Upper lobe of left lung (tissue), 6 donors: Measurements from ENCODE around the gene RPS23. TPM values are rescaled to one million over a fixed set of nuclear protein-coding genes. Genes with fewer than 3 reads are reported as not detected.

Experiments
- ATAC-seq, 2 donors: fragments of 200-7000 bp; cut with Tn5 transposase; one replicate each; pipeline ENCODE4 v1.9.1; 2022; ENCODE audit warnings: mild to moderate bottlenecking in 2 of 2, moderate library complexity in 2 of 2; ENCODE audit not compliant: low FRiP score in 2 of 2
- DNase-seq, 2 donors: peaks; one replicate each; pipeline ENCODE4 v3.0.0-alpha.2; 2019 to 2020
- H3K27ac ChIP-seq, 4 donors: fragments of 200-600 bp; sonication (generic); one replicate each; pipeline ENCODE4 v1.5.1; 2016 to 2019
- H3K27me3 ChIP-seq, 4 donors: fragments of 200-600 bp; sonication (generic); one replicate each; pipeline ENCODE4 v1.5.1; 2017 to 2019
- H3K36me3 ChIP-seq, 4 donors: fragments of 200-600 bp; sonication (generic); one replicate each; pipeline ENCODE4 v1.5.1; 2016 to 2019
- H3K4me1 ChIP-seq, 4 donors: fragments of 200-600 bp; sonication (generic); one replicate each; pipeline ENCODE4 v1.5.1; 2018 to 2019
- H3K4me3 ChIP-seq, 4 donors: fragments of 200-600 bp; sonication (generic); one replicate each; pipeline ENCODE4 v1.5.1; 2017 to 2019; ENCODE audit warnings: mild to moderate bottlenecking in 2 of 4, moderate library complexity in 1 of 4
- H3K9me3 ChIP-seq, 4 donors: fragments of 200-600 bp; sonication (generic); one replicate each; pipeline ENCODE4 v1.5.1; 2018 to 2019
- EP300 ChIP-seq, 4 donors: sonication (generic); formaldehyde crosslinking; IDR thresholded peaks; one replicate each; pipeline ENCODE4 v1.5.1; 2017; ENCODE audit warnings: antibody characterized with exemption in 4 of 4, control low read depth in 2 of 4
- POLR2A ChIP-seq, 4 donors: fragments of 450-650 bp; IDR thresholded peaks; one replicate each; pipeline ENCODE4 v1.5.1; 2016 to 2017; ENCODE audit warnings: antibody characterized with exemption in 4 of 4, mild to moderate bottlenecking in 2 of 4
- POLR2AphosphoS5 ChIP-seq, 2 donors: sonication (generic); formaldehyde crosslinking; IDR thresholded peaks; one replicate each; pipeline ENCODE4 v1.5.1; 2017; ENCODE audit warnings: antibody characterized with exemption in 2 of 2
- WGBS, 2 donors: methylation state at CpG; one replicate each; pipeline ENCODE4 v1.1.5; 2017 to 2018; 5-methylcytosine and 5-hydroxymethylcytosine counted together
- total RNA-seq, 6 donors: library from RNA; depleted of rRNA in 4 of 6; stranded (reverse); fragments of >200 nt in 4 of 6; gene quantifications; one replicate each; pipeline versions ENCODE4 v1.1.0 to v1.2.1, GENCODE V29; 2016 to 2021
- TF ChIP-seq, protein P1 (sequence below), 6 experiments: fragments of 450-650 bp in 4 of 6; fragments of 200-600 bp in 2 of 6; sonication (generic) in 2 of 6; IDR thresholded peaks; one replicate each; pipeline ENCODE4 v1.5.1; 2016 to 2019; ENCODE audit warnings: antibody characterized with exemption in 6 of 6
- donor health status: DM: no; HTN: no; CAD: no; lungs with moderate emphysema.
- donor health status: DM: no; HTN: yes; CAD: no; lungs with severe emphysema.

Gene RPS23
- total RNA-seq, 6 donors from 2014 or later = 1,173 to 2,208 (median 1,478) TPM

DNA sequence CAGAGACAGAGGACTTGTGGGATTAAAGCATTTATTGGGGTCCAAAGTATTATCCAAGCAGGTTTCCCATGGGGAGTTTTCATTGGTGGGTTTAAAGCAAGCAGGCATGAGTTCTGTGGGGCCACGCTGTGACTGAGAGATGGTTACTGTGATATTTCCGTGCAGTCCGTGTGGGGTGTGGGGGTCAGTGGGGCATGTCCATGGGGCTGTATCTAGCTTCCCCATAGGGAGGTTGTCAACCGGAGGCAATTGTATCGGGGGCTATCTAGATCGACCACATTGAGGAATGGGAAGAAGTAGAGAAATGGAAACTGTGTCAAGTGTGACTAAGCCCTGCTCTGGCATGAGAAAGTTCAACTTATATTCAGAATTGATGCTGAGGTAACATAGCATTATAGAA, 7.1 kb upstream of the RPS23 start:
- Histone ChIP-seq H3K27me3 (no peaks in the 10 kb centered on the region), H3K9me3 (no peaks in the 10 kb centered on the region), H3K27ac (no peak overlapping the region), H3K36me3 (no peaks in the 10 kb centered on the region), H3K4me3 (no peak overlapping the region), H3K4me1 (no peaks in the 10 kb centered on the region)
- TF ChIP-seq POLR2A (IDR thresholded peaks at IDR 0.05) (no peak), POLR2AphosphoS5 (IDR thresholded peaks at IDR 0.05) (no peak), EP300 (IDR thresholded peaks at IDR 0.05) (no peak)
- TF ChIP-seq, protein P1, sequence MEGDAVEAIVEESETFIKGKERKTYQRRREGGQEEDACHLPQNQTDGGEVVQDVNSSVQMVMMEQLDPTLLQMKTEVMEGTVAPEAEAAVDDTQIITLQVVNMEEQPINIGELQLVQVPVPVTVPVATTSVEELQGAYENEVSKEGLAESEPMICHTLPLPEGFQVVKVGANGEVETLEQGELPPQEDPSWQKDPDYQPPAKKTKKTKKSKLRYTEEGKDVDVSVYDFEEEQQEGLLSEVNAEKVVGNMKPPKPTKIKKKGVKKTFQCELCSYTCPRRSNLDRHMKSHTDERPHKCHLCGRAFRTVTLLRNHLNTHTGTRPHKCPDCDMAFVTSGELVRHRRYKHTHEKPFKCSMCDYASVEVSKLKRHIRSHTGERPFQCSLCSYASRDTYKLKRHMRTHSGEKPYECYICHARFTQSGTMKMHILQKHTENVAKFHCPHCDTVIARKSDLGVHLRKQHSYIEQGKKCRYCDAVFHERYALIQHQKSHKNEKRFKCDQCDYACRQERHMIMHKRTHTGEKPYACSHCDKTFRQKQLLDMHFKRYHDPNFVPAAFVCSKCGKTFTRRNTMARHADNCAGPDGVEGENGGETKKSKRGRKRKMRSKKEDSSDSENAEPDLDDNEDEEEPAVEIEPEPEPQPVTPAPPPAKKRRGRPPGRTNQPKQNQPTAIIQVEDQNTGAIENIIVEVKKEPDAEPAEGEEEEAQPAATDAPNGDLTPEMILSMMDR (IDR thresholded peaks at IDR 0.05) = no peak
- 94 to 97% methylated on average over 6 of the region's 6 CpGs for WGBS, 2 donors
- DNase-seq = no peak
- no peak for ATAC-seq

DNA sequence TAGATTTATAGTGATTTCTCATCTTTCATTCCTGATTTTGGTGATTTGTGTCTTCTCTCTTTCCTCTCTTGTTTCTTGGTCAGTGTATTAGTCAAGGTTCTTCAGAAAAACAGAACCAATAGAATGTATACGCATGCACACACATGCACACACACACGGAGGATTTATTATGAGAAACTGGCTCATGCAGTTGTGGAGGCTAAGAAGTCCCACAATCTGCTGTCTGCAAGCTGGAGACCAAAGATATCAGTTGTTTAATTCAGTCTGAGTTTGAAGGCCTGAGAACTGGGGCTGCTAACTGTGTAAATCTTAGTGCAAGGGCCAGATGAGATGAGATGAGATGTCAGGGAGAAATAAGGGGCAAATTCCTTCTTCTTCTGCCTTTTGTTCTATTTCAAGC, 5.7 kb upstream of the RPS23 start:
- no peak for ATAC-seq
- Histone ChIP-seq H3K27ac (no peak overlapping the region), H3K27me3 (no peaks in the 10 kb centered on the region), H3K36me3 (no peaks in the 10 kb centered on the region), H3K9me3 (no peaks in the 10 kb centered on the region), H3K4me3 (no peak overlapping the region), H3K4me1 (peaks cover 4 to 7% (median 4%) of the 10 kb centered on the region in 4 donors)
- TF ChIP-seq, protein P1 (IDR thresholded peaks at IDR 0.05) = no peak
- TF ChIP-seq EP300 (IDR thresholded peaks at IDR 0.05) (no peak), POLR2A (IDR thresholded peaks at IDR 0.05) (no peak), POLR2AphosphoS5 (IDR thresholded peaks at IDR 0.05) (no peak)
- 88 to 96% methylated on average over 2 of the region's 2 CpGs for WGBS, 2 donors
- no peak for DNase-seq

DNA sequence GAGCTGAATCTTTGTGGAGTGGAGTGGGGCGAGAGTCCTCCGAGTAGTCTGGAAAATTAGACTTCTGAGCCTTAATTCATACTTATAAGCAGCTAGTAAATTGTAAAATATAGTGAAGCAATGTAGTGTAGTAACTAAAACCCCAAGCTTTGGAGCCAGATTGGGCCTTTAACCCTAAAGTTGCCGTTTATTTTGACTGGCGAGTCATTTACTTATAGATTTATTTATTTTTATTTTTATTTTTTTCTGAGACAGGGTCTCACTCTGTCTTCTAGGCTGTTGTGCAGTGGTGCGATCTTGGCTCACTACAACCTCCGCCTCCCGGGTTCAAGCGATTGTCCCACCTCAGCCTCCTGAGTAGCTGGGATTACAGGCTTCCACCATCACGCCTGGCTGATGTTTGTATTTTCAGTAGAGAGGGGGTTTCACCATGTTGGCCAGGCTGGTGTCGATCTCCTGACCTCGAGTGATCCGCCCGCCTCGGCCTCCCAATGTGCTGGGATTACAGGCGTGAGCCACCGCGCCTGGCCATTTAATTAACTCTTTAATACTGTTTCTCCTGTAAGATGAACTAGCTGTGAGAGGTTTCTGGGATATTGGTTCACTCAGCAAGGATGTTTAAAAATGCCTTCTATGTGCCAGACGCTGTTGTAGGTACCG, 687 bp upstream of the RPS23 start:
- H3K4me1 ChIP-seq = peaks cover 12 to 23% (median 14%) of the 10 kb centered on the region in 4 donors
- ATAC-seq = no peak
- TF ChIP-seq POLR2A (IDR thresholded peaks at IDR 0.05) (peak in 1 of 4 donors; percentile 61), POLR2AphosphoS5 (IDR thresholded peaks at IDR 0.05) (no peak), EP300 (IDR thresholded peaks at IDR 0.05) (no peak)
- TF ChIP-seq, protein P1 (IDR thresholded peaks at IDR 0.05) = no peak
- H3K9me3 ChIP-seq = no peaks in the 10 kb centered on the region
- 35 to 69% methylated on average over 19 of the region's 19 CpGs for WGBS, 2 donors
- peak in 1 of 2 donors; percentile 34 for DNase-seq
- H3K36me3 ChIP-seq = peaks cover 15 to 30% (median 21%) of the 10 kb centered on the region in 4 donors
- H3K27me3 ChIP-seq = no peaks in the 10 kb centered on the region
- peak overlapping the region; percentile 65 to 94 (median 76) for H3K4me3 ChIP-seq
- peak overlapping the region; percentile 84 to 87 (median 86) for H3K27ac ChIP-seq

DNA sequence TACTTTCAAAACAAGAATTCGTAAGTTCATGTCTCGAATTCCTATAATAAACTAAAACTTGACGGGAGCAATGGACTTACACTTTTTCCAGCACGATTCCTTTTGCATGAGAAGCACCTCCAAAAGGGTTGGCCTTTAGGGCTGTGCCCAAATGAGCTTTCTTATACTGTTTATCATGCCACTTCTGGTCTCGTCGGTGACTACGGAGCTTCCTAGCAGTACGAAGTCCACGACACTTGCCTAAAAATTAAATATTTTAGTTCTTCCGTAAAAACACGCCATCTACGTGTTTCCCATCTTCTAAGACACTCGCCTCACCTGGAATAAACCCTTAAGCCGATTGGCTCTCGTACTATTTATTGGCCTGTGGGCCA, 554 bp downstream of the RPS23 start:
- H3K27ac ChIP-seq = peak overlapping the region; percentile 84 to 87 (median 86)
- H3K27me3 ChIP-seq = no peaks in the 10 kb centered on the region
- H3K4me3 ChIP-seq = peak overlapping the region; percentile 65 to 94 (median 76)
- ATAC-seq (peak in 1 of 2 donors; percentile 6), DNase-seq (no peak)
- H3K9me3 ChIP-seq = no peaks in the 10 kb centered on the region
- TF ChIP-seq, protein P1 (IDR thresholded peaks at IDR 0.05) = no peak
- no peak for TF ChIP-seq POLR2A (IDR thresholded peaks at IDR 0.05)
- no peak for TF ChIP-seq EP300 (IDR thresholded peaks at IDR 0.05)
- TF ChIP-seq POLR2AphosphoS5 (IDR thresholded peaks at IDR 0.05) = no peak
- peaks cover 12 to 23% (median 14%) of the 10 kb centered on the region in 4 donors for H3K4me1 ChIP-seq
- WGBS, 2 donors = 2 to 3% methylated on average over 15 of the region's 15 CpGs
- peaks cover 15 to 42% (median 24%) of the 10 kb centered on the region in 4 donors for H3K36me3 ChIP-seq
